Endothelial cell of umbilical vein (primary cell): Measurements from ENCODE around the gene FOXS1. TPM values are rescaled to one million over a fixed set of nuclear protein-coding genes. Genes with fewer than 3 reads are reported as not detected.

Experiments used
- BruUV-seq: library from RNA; stranded (reverse); fragments of 400-500 nt; replicated peaks from 2 replicates; lab custom pipeline; 2021; lab: Mats Ljungman, UMichigan
- CTCF ChIA-PET: fragments of 300-600, 350-600 bp; sonication (Branson Sonifier 250); formaldehyde crosslinking; loops from one replicate; lab custom pipeline; 2021; ENCODE audit warnings: antibody characterized with exemption, inconsistent platforms; lab: Charles Lee
- POLR2A ChIA-PET: fragments of 300-600, 350-600 bp; sonication (Branson Sonifier 250); formaldehyde crosslinking; loops from one replicate; lab custom pipeline; 2021; ENCODE audit warnings: antibody characterized with exemption, inconsistent platforms; lab: Charles Lee
- DNase-seq: peaks from one replicate; pipeline ENCODE4 v3.0.0-alpha.2; 2011; ENCODE audit warnings: low read depth, low spot score
- FAIRE-seq: peaks from 2 replicates; lab custom pipeline; 2011; peaks lifted over from hg19 to GRCh38; lab: Jason Lieb, UNC
- H2AFZ ChIP-seq: 2 replicates; pipeline ENCODE4 v1.6.0; 2012; ENCODE audit warnings: low read depth, low read length, control low read depth, inconsistent platforms
- H3K27ac ChIP-seq: 2 replicates; pipeline ENCODE4 v1.5.1; 2011; ENCODE audit warnings: low read depth, mild to moderate bottlenecking, control low read depth, low read length, moderate library complexity; ENCODE audit not compliant: insufficient read depth
- H3K27me3 ChIP-seq, 2 experiments: 2 replicates each; pipeline versions ENCODE4 v1.6.0 to v1.6.1; 2011; ENCODE audit warnings: low read length in 2 of 2, mixed read lengths in 1 of 2; ENCODE audit not compliant: control insufficient read depth in 2 of 2, insufficient read depth in 2 of 2
- H3K36me3 ChIP-seq, 2 experiments: 2 replicates in 1 of 2; 3 replicates in 1 of 2; pipeline ENCODE4 v1.5.1; 2011; ENCODE audit warnings: low read length in 2 of 2, mild to moderate bottlenecking in 1 of 2, moderate library complexity in 1 of 2; ENCODE audit not compliant: control insufficient read depth in 2 of 2, insufficient read depth in 2 of 2; ENCODE audit errors: extremely low read depth in 1 of 2
- H3K4me1 ChIP-seq: 3 replicates; pipeline ENCODE4 v1.5.1; 2011; ENCODE audit warnings: mild to moderate bottlenecking, low read length; ENCODE audit not compliant: control insufficient read depth, insufficient read depth; ENCODE audit errors: extremely low read depth
- H3K4me2 ChIP-seq: 2 replicates; pipeline ENCODE4 v1.6.1; 2011; ENCODE audit warnings: low read length, control low read depth, mixed read lengths; ENCODE audit not compliant: insufficient read depth
- H3K4me3 ChIP-seq, 3 experiments: fragments of 200-600 bp in 1 of 3; sonication (generic), shearing (Covaris generic) in 1 of 3; replicated peaks in 1 of 3; 2 replicates each; pipeline ENCODE4 v1.5.1; 2011 to 2016; ENCODE audit warnings: control low read depth in 3 of 3, low read length in 3 of 3, mild to moderate bottlenecking in 2 of 3, inconsistent platforms in 1 of 3, low read depth in 1 of 3, moderate library complexity in 1 of 3; ENCODE audit not compliant: insufficient read depth in 1 of 3
- H3K79me2 ChIP-seq: 2 replicates; pipeline ENCODE4 v1.6.0; 2012; ENCODE audit warnings: low read length, inconsistent platforms; ENCODE audit not compliant: control insufficient read depth, insufficient read depth
- H3K9ac ChIP-seq: replicated peaks from 2 replicates; pipeline ENCODE3; 2011; ENCODE audit warnings: low read length, control low read depth; ENCODE audit not compliant: insufficient read depth; ENCODE audit errors: extremely low read depth
- H3K9me1 ChIP-seq: replicated peaks from 3 replicates; pipeline ENCODE4 v1.6.0; 2011; ENCODE audit warnings: mild to moderate bottlenecking, low read length; ENCODE audit not compliant: control insufficient read depth, insufficient read depth; ENCODE audit errors: extremely low read depth
- H3K9me3 ChIP-seq: replicated peaks from 2 replicates; pipeline ENCODE4 v1.5.1; 2012; ENCODE audit warnings: low read length, inconsistent platforms; ENCODE audit not compliant: control insufficient read depth, insufficient read depth
- H4K20me1 ChIP-seq: replicated peaks from 2 replicates; pipeline ENCODE3; 2011; ENCODE audit warnings: mild to moderate bottlenecking, low read length; ENCODE audit not compliant: control insufficient read depth, insufficient read depth; ENCODE audit errors: extremely low read depth
- EZH2 ChIP-seq: IDR thresholded peaks from 2 replicates; pipeline ENCODE4 v1.6.1; 2012; ENCODE audit warnings: borderline replicate concordance, low read depth, mild to moderate bottlenecking, moderate library complexity, low read length, inconsistent platforms; ENCODE audit not compliant: severe bottlenecking
- FOS ChIP-seq: IDR thresholded peaks from 2 replicates; pipeline ENCODE4 v1.6.1; 2011; ENCODE audit warnings: mild to moderate bottlenecking, low read length, moderate library complexity, borderline replicate concordance; ENCODE audit not compliant: insufficient read depth
- GATA2 ChIP-seq: IDR thresholded peaks from 2 replicates; pipeline ENCODE4 v1.7.0; 2011; ENCODE audit warnings: low read depth, mild to moderate bottlenecking, moderate library complexity, mixed read lengths, low read length; ENCODE audit not compliant: insufficient read length, insufficient read depth
- MAX ChIP-seq: IDR thresholded peaks from 2 replicates; pipeline ENCODE4 v1.6.1; 2011; ENCODE audit not compliant: insufficient read depth, insufficient read length
- MYC ChIP-seq: IDR thresholded peaks from one replicate; pipeline ENCODE4 v1.6.1; 2011; ENCODE audit warnings: mild to moderate bottlenecking, low read depth, low read length
- POLR2A ChIP-seq: IDR thresholded peaks from 2 replicates; pipeline ENCODE4 v1.6.1; 2012; ENCODE audit warnings: low read depth, mild to moderate bottlenecking, control low read depth, low read length
- dilution Hi-C: fragments of 300-500 bp; cut with MboI; formaldehyde crosslinking; loops from one replicate; pipeline ENCODE4 v1.15.0; 2019; ENCODE audit warnings: low sequenced_read_pairs; ENCODE audit not compliant: extremely low pct_ligation_motif_present
- intact Hi-C: fragments of 100-400 bp; cut with micrococcal nuclease; formaldehyde crosslinking; loops from one replicate; pipeline ENCODE4 v1.10.0; 2022
- polyA plus RNA-seq, 4 experiments: library from polyadenylated mRNA; depleted of rRNA in 3 of 4; stranded (reverse) in 3 of 4; unstranded in 1 of 4; fragments of >200 nt; gene quantifications; 2 replicates each; pipeline versions ENCODE4 v1.2.1 to v1.2.3, GENCODE V29; 2011 to 2012; ENCODE audit warnings: missing spikeins in 1 of 4
- total RNA-seq: library from RNA; stranded (reverse); gene quantifications from 2 replicates; pipeline ENCODE4 v1.2.3, GENCODE V29; 2021

FOXS1 gene
- total and polyA plus RNA-seq, 2 donors (not counting 3 experiments of a cell fraction or from before 2014, with no cell fraction given) = 0.84 TPM; not detected in 1

DNA sequence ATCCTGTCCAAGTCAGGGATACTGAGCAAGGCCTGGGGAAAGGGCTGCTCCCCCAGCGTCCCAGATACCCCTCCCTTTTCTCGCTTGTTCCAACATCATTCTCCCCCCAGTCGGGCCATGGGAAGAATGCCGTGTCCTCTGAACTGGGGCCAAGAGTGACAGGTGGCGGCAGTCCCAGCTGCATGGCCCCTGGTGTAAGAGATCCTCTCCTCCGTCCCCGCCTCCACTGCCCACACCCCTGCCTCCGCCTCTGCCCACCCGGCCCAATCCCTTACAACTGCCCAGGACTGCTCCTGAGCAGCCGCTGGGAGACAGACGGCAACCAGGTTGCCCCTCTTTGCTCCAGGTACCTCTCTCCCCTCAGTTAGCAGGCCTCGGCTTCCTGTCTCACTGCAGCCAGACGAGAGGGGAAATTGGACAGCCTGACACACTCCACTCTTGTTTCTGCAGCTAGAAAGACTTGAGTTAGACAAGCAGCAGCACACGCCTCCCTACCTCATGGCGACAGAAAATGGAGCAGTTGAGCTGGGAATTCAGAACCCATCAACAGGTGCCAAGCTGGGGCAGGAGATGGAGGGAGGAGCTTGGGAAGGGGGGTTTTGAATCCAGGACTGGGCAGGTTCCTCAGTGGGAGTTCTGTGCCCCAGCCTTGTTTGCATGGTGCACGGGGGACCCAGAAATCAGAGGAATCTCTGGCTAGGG is 26.2 kb downstream of the FOXS1 start, which contains the start of gene MYLK2:
TSS of gene MYLK2 (plus strand) at position 274 of the 702 bp plus-strand sequence. CDS start at position 499, 225 bp downstream.
- no TSS peak for BruUV-seq
- dilution Hi-C loops = no loop called here

DNA sequence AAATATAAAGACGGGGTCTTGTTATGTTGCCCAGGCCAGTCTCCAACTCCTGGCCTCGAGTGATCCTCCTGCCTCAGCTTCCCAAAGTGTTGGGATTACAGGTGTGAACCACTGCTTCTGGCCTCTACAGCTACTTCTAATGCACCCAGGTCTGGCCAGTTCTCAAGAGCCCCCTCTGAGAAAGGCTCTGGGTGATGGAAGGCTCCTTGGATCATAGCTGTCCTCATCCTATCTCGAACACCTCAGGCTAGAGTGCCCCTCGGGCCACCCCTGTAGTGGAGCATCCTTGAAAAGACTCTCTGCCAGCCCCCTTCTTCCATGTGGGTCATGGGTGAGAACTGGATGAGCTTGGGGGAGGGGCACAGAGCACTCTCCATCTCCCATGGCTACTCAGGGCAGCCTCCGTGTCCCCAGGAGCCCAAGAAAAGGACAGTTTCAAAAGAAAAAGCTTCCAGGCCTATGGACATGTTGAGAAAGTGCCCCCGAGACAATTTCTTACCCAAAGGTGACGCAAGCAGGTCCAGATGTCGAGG is 27.0 kb downstream of the FOXS1 start:
- H3K27ac ChIP-seq = no peak overlapping the region
- dilution Hi-C loops (no loop called here), intact Hi-C loops (no loop called here)
- no peak for DNase-seq
- no peak overlapping the region for H3K4me3 ChIP-seq
- H2AFZ ChIP-seq = no peak overlapping the region
- peaks cover 6% of the 10 kb centered on the region for H3K4me1 ChIP-seq
- ChIA-PET CTCF (interaction anchor here (2.1 to 25.3 kb wide), 3 partner anchors 15 to 212 kb away, joined by 8 to 619 read pairs (median 8); partner anchors contain the start of gene FOXS1), POLR2A (interaction anchor here (0.6 kb wide), 1 partner anchor 604 kb away, joined by 8 read pairs; no protein-coding TSS in a partner anchor)
- H3K36me3 ChIP-seq = no peaks in the 10 kb centered on the region
- TF ChIP-seq MYC = no peak
- H3K79me2 ChIP-seq = no peaks in the 10 kb centered on the region
- H3K4me2 ChIP-seq = no peak overlapping the region
- no TSS peak for BruUV-seq
- no peaks in the 10 kb centered on the region for H4K20me1 ChIP-seq
- H3K9me1 ChIP-seq = no peaks in the 10 kb centered on the region
- no peaks in the 10 kb centered on the region for H3K27me3 ChIP-seq
- FAIRE-seq = no peak
- no peaks in the 10 kb centered on the region for H3K9me3 ChIP-seq
- no peak overlapping the region for H3K9ac ChIP-seq

More for the DNA sequence above, 26.2 kb downstream of the FOXS1 start, which contains the start of gene MYLK2:
- DNase-seq = no peak
- Histone ChIP-seq H3K4me3 (no peak within 1 kb of the TSS), H3K4me1 (peaks cover 14% of the 10 kb centered on the region), H3K79me2 (no peaks in the 10 kb centered on the region), H2AFZ (no peak within 1 kb of the TSS), H3K27me3 (no peaks in the 10 kb centered on the region), H3K9me1 (no peaks in the 10 kb centered on the region), H4K20me1 (no peaks in the 10 kb centered on the region), H3K27ac (no peak within 1 kb of the TSS), H3K36me3 (no peaks in the 10 kb centered on the region), H3K4me2 (no peak within 1 kb of the TSS), H3K9ac (no peak within 1 kb of the TSS), H3K9me3 (no peaks in the 10 kb centered on the region)
- ChIA-PET POLR2A (no interaction called here), CTCF (interaction anchor here (2.1 to 25.3 kb wide), 2 partner anchors 31 to 212 kb away, joined by 8 to 619 read pairs; partner anchors contain the start of gene FOXS1)
- intact Hi-C loops = no loop called here
- FAIRE-seq = no peak
- TF ChIP-seq GATA2 = no peak
- TF ChIP-seq FOS = no peak
- TF ChIP-seq MYC = no peak
- no peak for TF ChIP-seq EZH2
- no peak for TF ChIP-seq POLR2A
- TF ChIP-seq MAX = no peak
